HepG2 (cell line): ENCODE results near the gene HSF4. TPM values are rescaled to one million over a fixed set of nuclear protein-coding genes. Genes with fewer than 3 reads are reported as not detected.

ENCODE experiments used
- ATRX ChIP-seq: sonication (generic); formaldehyde crosslinking; IDR thresholded peaks from 2 replicates; pipeline ENCODE4 v1.4.0; 2020; ENCODE audit warnings: missing genetic modification reagents, borderline replicate concordance
- FOXO4 ChIP-seq: sonication (generic); formaldehyde crosslinking; conservative IDR thresholded peaks from 2 replicates; pipeline ENCODE4 v1.8.1; 2023; ENCODE audit warnings: missing genetic modification reagents
- JUNB ChIP-seq: sonication (generic); formaldehyde crosslinking; IDR thresholded peaks from 2 replicates; pipeline ENCODE4 v1.8.0; 2022; ENCODE audit warnings: missing genetic modification reagents, mild to moderate bottlenecking, borderline replicate concordance
- MED1 ChIP-seq: sonication (generic); formaldehyde crosslinking; IDR thresholded peaks from 2 replicates; pipeline ENCODE4 v1.4.0; 2020; ENCODE audit warnings: missing genetic modification reagents
- PHF21A ChIP-seq: sonication (generic); formaldehyde crosslinking; IDR thresholded peaks from 2 replicates; pipeline ENCODE4 v1.5.0; 2020; ENCODE audit warnings: mild to moderate bottlenecking, missing genetic modification reagents
- RBM39 ChIP-seq: fragments of 200-400 bp; formaldehyde crosslinking; IDR thresholded peaks from one replicate; pipeline ENCODE4 v1.6.1; 2018; ENCODE audit warnings: antibody characterized with exemption, mild to moderate bottlenecking, low read depth, low read length; ENCODE audit not compliant: poor library complexity, severe bottlenecking
- SRSF1 ChIP-seq: fragments of 200-400 bp; formaldehyde crosslinking; optimal IDR thresholded peaks from 2 replicates; pipeline ENCODE3; 2017; ENCODE audit warnings: mild to moderate bottlenecking, low read depth, low read length, moderate library complexity
- TRAFD1 ChIP-seq: sonication (generic); formaldehyde crosslinking; IDR thresholded peaks from 2 replicates; pipeline ENCODE4 v1.5.1; 2020; ENCODE audit warnings: missing genetic modification reagents, mild to moderate bottlenecking, borderline replicate concordance
- WIZ ChIP-seq: sonication (generic); formaldehyde crosslinking; IDR thresholded peaks from 2 replicates; pipeline ENCODE4 v1.5.1; 2020; ENCODE audit warnings: mild to moderate bottlenecking, missing genetic modification reagents
- ZBTB25 ChIP-seq: IDR thresholded peaks from 2 replicates; pipeline ENCODE4 v1.6.1; 2018; ENCODE audit warnings: missing genetic modification reagents
- ZBTB3 ChIP-seq: sonication (generic); formaldehyde crosslinking; IDR thresholded peaks from 2 replicates; pipeline ENCODE4 v1.4.0; 2020; ENCODE audit warnings: low read depth, mild to moderate bottlenecking, moderate library complexity, missing genetic modification reagents, borderline replicate concordance
- ZBTB7A ChIP-seq: sonication (generic); formaldehyde crosslinking; IDR thresholded peaks from 2 replicates; pipeline ENCODE4 v1.8.0; 2022; ENCODE audit warnings: mild to moderate bottlenecking, missing genetic modification reagents
- ZBTB7B ChIP-seq: sonication (generic); formaldehyde crosslinking; IDR thresholded peaks from 2 replicates; pipeline ENCODE4 v1.4.0; 2020; ENCODE audit warnings: missing genetic modification reagents
- ZEB1 ChIP-seq: IDR thresholded peaks from 2 replicates; pipeline ENCODE4 v1.6.1; 2012; ENCODE audit warnings: mild to moderate bottlenecking, low read depth, inconsistent platforms; ENCODE audit not compliant: insufficient replicate concordance
- ZNF264 ChIP-seq: sonication (generic); formaldehyde crosslinking; IDR thresholded peaks from 2 replicates; pipeline ENCODE4 v1.4.0; 2020; ENCODE audit warnings: missing genetic modification reagents
- polyA plus RNA-seq, 8 experiments: library from polyadenylated mRNA; depleted of rRNA in 3 of 8; stranded (reverse) in 7 of 8; unstranded in 1 of 8; fragments of >200 nt; fragmentation: Illumina TruSeq in 4 of 8; extraction: Trizol in 4 of 8; gene quantifications; 2 replicates each; pipeline versions ENCODE4 v1.2.1 to v1.2.3, GENCODE V29; 2011 to 2016; ENCODE audit warnings: low read depth in 4 of 8, missing spikeins in 1 of 8, mixed read lengths in 1 of 8; ENCODE audit not compliant: insufficient read depth in 1 of 8
- total RNA-seq, 5 experiments: library from RNA; depleted of rRNA; stranded (reverse); fragments of >200 nt; fragmentation: Illumina TruSeq; extraction: Trizol; gene quantifications; 2 replicates each; pipeline ENCODE4 v1.2.3, GENCODE V29; 2016; ENCODE audit warnings: low read depth in 1 of 5
- TF ChIP-seq, protein P1 (sequence below): sonication (generic); formaldehyde crosslinking; IDR thresholded peaks from 2 replicates; pipeline ENCODE4 v1.4.0; 2020; ENCODE audit warnings: missing genetic modification reagents
- TF ChIP-seq, protein P2 (sequence below): sonication (generic); formaldehyde crosslinking; IDR thresholded peaks from 2 replicates; pipeline ENCODE4 v1.4.0; 2020; ENCODE audit warnings: low read depth, mild to moderate bottlenecking, missing genetic modification reagents
- TF ChIP-seq, protein P3 (sequence below): sonication (generic); formaldehyde crosslinking; IDR thresholded peaks from 2 replicates; pipeline ENCODE4 v1.5.0; 2020; ENCODE audit warnings: missing genetic modification reagents

The HSF4 gene
- total and polyA plus RNA-seq, 2 of the 13 experiments (the other 11 are each of a cell fraction or from before 2014, with no cell fraction given) = 3.5 to 16.9 TPM

DNA sequence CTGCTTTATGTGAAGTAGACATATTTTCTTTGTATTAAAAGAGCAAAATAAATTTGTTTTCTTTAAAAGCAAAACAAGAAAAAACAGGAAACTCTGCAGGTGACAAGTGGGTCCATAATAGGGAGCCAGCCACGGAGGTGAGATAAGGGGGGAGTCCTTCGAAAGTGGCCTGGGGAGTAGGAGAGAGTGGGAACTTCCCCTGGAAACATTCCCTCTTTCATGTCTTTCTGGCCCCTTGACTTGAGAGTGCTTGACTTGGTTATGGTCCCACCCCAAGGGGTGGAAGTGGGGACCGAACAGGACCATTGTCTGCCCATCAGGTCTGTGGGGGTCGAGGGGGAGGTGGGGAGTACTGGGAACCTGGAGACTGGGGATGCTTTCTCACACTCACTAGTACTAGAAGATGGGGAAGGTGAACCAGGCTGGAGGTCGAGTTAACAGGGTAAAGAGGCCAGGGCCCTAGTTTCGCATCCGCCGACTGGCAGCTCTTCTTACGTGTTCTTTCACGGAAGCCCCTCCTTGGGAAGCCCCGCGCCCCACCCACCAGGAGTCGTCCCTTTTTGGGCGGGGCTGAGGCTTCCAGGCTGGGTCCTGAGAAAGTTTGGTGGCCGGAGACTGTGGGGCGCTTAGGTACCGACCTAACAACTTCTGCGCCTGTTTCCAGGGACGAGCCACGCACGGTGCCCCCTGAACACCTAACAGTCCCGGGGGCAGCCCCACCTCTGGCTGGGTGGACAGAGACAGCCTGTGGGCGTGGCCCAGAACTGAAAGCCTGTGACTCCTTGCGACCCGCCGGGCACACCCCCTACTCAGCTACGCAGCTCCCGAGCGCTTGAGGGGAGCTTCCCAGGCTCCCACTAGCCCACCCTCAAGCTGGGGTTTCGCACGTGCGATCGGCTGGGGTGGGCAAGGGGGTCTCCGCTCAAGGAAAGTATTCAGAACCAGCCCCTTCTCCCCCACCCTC, 5.6 kb upstream of the HSF4 start (continued):
- TF ChIP-seq, protein P1, sequence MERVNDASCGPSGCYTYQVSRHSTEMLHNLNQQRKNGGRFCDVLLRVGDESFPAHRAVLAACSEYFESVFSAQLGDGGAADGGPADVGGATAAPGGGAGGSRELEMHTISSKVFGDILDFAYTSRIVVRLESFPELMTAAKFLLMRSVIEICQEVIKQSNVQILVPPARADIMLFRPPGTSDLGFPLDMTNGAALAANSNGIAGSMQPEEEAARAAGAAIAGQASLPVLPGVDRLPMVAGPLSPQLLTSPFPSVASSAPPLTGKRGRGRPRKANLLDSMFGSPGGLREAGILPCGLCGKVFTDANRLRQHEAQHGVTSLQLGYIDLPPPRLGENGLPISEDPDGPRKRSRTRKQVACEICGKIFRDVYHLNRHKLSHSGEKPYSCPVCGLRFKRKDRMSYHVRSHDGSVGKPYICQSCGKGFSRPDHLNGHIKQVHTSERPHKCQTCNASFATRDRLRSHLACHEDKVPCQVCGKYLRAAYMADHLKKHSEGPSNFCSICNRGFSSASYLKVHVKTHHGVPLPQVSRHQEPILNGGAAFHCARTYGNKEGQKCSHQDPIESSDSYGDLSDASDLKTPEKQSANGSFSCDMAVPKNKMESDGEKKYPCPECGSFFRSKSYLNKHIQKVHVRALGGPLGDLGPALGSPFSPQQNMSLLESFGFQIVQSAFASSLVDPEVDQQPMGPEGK (CRISPR knock-in tag) = peak; percentile 52; the same call in 1 of the 2 replicates
- TF ChIP-seq, protein P2, sequence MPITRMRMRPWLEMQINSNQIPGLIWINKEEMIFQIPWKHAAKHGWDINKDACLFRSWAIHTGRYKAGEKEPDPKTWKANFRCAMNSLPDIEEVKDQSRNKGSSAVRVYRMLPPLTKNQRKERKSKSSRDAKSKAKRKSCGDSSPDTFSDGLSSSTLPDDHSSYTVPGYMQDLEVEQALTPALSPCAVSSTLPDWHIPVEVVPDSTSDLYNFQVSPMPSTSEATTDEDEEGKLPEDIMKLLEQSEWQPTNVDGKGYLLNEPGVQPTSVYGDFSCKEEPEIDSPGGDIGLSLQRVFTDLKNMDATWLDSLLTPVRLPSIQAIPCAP (CRISPR knock-in tag) = no peak
- TF ChIP-seq JUNB (CRISPR knock-in tag) (no peak), PHF21A (CRISPR knock-in tag) (no peak), ZBTB7B (peak; percentile 18; the same call in 1 of the 2 replicates), ZNF264 (CRISPR knock-in tag) (no peak), RBM39 (no peak), ZBTB7A (CRISPR knock-in tag) (0 out of 2 replicates have a peak, but pooled peaks have one; percentile 43), ZBTB25 (no peak), FOXO4 (CRISPR knock-in tag) (no peak), SRSF1 (no peak), ZBTB3 (no peak), TRAFD1 (CRISPR knock-in tag) (no peak), WIZ (CRISPR knock-in tag) (no peak), ZEB1 (peak; percentile 23), MED1 (CRISPR knock-in tag) (no peak), ATRX (CRISPR knock-in tag) (no peak)
- TF ChIP-seq, protein P3, sequence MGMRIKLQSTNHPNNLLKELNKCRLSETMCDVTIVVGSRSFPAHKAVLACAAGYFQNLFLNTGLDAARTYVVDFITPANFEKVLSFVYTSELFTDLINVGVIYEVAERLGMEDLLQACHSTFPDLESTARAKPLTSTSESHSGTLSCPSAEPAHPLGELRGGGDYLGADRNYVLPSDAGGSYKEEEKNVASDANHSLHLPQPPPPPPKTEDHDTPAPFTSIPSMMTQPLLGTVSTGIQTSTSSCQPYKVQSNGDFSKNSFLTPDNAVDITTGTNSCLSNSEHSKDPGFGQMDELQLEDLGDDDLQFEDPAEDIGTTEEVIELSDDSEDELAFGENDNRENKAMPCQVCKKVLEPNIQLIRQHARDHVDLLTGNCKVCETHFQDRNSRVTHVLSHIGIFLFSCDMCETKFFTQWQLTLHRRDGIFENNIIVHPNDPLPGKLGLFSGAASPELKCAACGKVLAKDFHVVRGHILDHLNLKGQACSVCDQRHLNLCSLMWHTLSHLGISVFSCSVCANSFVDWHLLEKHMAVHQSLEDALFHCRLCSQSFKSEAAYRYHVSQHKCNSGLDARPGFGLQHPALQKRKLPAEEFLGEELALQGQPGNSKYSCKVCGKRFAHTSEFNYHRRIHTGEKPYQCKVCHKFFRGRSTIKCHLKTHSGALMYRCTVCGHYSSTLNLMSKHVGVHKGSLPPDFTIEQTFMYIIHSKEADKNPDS (CRISPR knock-in tag) = peak; percentile 2; the same call in 1 of the 2 replicates
